ENCODE measurements around the gene ARAP3.

DNA sequence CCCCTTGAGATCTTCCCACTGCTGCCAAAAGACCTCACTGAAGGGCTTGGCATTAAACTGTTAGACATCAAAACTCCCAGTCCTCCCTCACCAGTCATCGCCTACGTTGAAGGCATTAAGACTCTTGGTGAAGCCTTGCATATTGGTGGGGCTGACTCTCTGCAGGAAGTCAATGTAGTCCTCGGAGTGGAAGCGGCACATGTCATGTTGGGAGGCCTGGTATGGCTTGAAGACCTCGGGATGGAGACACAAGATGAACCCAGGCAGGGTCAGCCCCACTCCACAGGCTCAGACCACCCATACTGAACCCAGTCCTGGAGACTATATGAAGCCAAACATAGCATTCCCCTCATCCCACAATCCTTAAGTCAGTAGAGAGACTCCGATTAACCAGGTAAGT is 47.3 kb downstream of the ARAP3 start:
- TF ChIP-seq CTCF (IDR thresholded peaks at IDR 0.05) (no peak), EZH2 (IDR thresholded peaks at IDR 0.05; ENCODE audit: borderline replicate concordance, insufficient read depth, low read depth, low read length, poor library complexity, severe bottlenecking) (no peak)

Data from B cell (primary cell).